Activated CD8-positive, alpha-beta memory T cell treated with anti-CD3 and anti-CD28 coated beads, Interleukin-2, amount 50 U/mL, for 1 hour (primary cell): ENCODE results near the gene OR4N2.
"Not testable (repeated sequence)": the region's sequence is repeated elsewhere in the genome, so short reads cannot be mapped to it uniquely, and the experiment has no call there.

Experiments used
- DNase-seq: peaks from one replicate; pipeline ENCODE4 v3.0.0-alpha.2; 2020; ENCODE audit errors: extremely low read depth

Gene OR4N2

DNA sequence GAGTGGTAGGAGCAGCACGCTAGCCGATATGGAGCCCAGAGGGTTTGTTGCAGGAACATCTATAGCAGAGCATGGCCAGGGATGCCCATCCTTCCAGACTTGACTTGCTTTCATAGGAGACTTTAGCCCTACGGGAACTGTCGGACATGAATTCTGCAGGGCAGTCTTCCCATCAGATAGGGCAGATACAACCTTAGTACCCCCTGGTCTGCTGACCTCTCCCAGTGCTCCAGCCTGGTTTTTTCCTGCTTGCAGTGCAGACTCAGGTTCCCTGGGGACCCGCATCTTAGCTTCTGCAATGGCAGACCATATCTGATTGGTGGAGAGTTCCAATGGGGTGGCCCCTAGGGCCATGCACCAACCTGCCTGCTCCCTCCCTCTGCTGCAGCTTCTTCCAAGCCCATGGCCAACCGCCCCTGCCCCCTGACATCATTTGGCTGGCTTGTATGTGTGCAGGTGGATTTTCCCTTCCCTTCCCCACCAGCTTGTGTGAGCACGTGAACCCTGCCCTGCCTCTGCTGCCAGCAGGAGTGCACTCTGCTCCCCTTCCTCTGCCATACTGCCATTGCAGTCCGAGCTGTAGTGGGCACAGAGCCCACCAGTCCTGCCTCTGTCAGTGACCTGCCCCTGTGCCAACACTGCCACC lies 30.8 kb downstream of the OR4N2 start:
- not testable (repeated sequence) for DNase-seq

DNA sequence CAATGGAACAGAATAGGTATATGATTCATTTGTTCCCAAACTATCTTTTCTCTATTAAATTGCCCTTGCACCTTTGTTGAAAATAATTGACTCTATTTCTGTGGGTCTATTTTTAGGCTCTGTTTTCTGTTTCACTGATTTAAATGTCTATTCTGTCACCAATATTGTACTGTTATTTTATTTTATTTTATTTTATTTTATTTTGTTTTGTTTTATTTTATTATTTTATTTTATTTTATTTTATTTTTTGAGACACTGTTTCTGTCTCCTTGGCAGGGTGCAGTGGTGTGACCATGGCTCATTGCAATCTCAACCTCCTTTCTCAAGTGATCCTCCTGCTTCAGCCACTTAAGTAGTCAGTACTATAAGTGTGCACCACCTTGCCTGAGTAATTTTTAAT lies 34.9 kb downstream of the OR4N2 start:
- DNase-seq: no peak

DNA sequence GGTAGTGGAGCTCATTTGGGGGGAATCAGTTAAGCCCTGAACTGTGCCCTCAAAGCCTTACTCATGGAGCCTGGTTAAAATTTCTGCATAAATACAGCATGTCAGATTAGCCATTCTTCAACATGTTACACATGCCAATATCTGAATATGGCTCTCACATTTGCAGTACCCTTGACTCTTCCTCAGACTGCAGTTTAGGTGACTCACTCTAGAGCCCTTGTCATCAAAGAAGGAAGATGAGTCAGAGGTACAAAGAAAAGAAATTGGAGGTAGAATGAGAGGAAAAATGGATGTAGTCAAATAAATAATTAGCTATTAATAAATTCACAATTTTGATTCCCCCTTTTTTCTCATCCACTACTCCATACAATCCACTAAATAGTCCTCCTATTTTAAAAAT lies 47.8 kb downstream of the OR4N2 start:
- no peak for DNase-seq

DNA sequence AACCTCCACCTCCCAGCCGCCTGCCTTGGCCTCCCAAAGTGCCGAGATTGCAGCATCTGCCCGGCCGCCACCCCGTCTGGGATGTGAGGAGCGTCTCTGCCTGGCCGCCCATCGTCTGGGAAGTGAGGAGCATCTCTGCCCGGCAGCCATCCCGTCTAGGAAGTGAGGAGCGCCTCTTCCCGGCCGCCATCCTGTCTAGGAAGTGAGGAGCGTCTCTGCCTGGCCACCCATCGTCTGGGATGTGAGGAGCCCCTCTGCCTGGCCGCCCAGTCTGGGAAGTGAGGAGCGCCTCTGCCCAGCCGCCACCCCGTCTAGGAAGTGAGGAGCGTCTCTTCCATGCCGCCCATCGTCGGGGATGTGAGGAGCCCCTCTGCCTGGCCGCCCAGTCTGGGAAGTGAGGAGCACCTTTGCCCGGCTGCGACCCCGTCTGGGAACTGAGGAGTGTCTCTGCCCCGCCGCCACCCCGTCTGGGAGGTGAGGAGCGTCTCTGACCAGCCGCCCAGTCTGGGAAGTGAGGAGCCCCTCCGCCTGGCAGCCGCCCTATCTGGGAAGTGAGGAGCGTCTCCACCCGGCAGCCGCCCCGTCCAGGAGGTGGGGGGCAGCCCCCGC lies 62.6 kb downstream of the OR4N2 start:
- not testable (repeated sequence) for DNase-seq

DNA sequence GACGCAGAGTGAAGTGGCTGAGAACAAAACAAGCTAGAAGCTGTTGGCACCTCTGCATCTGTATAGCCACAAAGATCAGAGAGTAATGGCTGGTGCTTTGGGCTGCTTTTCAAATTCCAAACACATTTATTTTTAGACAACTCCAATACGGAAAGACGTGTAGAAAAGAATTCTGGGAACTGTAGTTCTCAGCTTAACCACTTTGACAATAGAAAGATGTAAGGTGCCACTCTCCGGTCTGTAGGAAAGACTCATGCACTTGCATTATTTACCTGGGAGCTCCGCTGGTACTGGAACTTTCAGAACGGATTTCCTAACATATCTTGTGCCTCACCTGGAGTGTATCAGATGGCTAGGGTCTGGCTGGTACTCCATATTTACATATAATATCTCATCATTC lies 69.6 kb downstream of the OR4N2 start:
- DNase-seq: no peak

DNA sequence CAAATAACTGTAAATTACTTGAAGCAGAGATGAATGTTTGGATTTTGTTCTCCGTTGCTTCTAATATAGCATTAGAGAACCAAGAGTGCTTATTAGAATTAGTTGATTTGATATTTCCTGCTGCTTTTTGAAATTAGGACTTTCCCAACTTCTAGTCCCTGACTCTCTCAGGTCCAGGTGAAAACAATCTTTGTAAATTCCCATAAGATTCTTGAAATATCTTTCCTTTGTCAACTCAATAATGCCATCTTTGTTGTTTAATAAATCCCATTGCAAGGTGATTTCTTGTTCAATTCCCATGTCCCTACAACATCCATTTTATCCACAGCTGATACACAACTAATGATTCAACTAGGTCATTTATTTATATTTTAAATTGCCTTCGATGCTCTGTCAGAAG lies 71.3 kb downstream of the OR4N2 start, which contains the start of gene OR4K2:
TSS of gene OR4K2 (plus strand) at position 301 of the 400 bp plus-strand sequence. CDS start 1,126 bp downstream, outside the sequence.
- no peak for DNase-seq

DNA sequence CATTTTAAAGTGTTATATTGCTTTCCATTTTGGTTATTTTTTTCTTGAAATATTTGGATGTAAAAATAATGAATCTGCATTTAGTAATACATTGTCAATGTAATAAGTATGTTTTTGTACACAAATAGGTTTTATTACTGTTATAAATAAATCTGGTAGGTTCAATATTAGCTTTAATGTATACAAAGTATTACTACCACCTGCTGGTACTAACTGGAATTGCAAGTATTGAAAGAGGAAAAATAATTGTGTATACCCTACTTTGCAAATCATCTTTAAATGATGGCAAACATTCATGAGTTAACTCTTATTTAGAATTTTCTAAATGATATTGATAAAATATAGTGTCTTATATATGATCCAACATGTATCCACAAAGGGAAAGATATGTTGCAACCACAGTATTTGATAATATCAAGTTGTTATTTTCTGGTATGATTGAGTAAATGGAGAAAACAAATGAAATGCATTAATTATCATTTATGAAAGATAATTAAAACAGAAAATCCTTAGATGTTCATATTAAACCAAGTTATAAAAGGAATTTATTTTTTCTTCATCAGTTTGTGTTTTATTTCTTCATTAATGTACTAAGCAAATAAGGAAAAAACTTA lies 74.6 kb downstream of the OR4N2 start:
- no peak for DNase-seq
